GM18951 (cell line): ENCODE results near the gene FUT9.

Experiments
- POLR2A ChIP-seq: IDR thresholded peaks from 4 replicates; pipeline ENCODE4 v1.6.1; 2011; ENCODE audit warnings: mild to moderate bottlenecking; ENCODE audit not compliant: insufficient read length, insufficient read depth; ENCODE audit errors: extremely low read depth
- in situ Hi-C: fragments of 300-500 bp; cut with MboI; formaldehyde crosslinking; loops from one replicate; pipeline ENCODE4 v1.12.0; 2022; ENCODE audit warnings: low sequenced_read_pairs, mixed read lengths, inconsistent platforms; ENCODE audit not compliant: unreplicated experiment

Gene FUT9

DNA sequence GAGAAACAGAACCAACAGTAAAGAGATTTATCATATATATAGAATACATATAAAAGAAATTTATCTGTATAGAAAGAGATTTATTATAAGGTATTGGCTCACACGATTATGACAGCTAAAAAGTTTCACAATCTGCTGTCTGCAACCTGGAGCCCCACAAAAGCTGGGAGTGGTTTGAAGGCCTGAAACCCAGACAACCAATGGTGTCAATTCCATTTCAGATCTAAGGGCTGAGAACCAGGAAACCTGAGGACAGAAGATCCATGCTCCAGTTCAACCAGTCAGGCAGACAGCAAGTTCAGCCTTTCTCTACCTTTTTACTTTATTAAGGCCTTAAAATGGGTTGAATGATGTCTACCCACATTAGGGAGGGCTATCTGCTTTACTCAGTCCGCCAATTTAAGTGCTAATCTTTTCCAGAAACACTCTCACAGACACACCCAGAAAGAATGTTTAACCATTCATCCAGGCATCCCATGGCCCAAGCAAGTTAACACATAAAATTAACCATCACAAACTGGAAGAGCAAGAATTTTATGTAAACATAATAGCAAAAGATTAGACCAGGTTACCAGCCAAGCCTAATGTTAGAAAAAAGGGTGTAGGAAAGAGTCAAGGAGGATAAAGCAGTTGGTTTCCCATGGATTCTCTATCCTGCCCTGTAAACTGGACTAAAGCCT lies 170.9 kb downstream of the FUT9 start:
- no peak for TF ChIP-seq POLR2A
- in situ Hi-C loops: no loop called here

DNA sequence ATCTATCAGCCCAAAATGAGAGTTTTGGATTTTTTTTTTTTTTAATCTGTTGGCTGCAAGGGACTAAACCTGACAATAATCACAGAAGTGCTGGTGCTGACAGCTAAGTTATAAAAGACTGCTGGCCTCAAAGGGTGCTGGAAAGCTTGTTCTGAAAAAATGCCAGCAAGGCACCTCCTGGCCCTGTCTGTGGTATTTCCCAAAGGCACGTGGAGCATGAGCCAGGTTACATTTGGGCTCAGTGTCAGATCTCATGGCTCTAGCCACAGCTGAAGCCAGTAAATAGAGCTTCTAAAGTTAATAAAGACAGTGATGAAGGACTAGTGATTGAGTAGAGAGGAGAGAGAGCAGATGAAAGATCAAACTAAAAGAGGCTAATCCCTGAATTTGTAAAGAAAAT lies 178.9 kb downstream of the FUT9 start:
- in situ Hi-C loops: no loop called here
- TF ChIP-seq POLR2A: no peak

DNA sequence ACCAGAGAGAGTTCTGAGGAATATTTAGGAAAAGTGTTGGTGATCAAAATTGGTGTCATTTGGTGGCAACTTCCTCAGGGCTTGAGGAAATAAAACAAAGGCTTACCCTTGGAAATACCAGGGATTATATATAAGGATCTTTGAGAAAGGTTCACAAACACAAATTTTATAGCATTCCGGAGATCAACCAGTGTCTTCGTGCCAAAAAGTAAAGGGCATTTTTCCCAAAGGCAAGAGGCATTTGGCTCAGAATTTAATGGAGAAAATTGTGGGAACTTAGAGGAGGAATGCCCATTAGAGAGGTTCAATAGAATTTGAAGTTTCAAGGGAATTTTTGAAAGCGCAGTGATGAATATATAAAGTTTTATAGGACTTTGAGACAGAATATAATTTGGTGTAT lies 179.5 kb downstream of the FUT9 start:
- in situ Hi-C loops: no loop called here
- no peak for TF ChIP-seq POLR2A

DNA sequence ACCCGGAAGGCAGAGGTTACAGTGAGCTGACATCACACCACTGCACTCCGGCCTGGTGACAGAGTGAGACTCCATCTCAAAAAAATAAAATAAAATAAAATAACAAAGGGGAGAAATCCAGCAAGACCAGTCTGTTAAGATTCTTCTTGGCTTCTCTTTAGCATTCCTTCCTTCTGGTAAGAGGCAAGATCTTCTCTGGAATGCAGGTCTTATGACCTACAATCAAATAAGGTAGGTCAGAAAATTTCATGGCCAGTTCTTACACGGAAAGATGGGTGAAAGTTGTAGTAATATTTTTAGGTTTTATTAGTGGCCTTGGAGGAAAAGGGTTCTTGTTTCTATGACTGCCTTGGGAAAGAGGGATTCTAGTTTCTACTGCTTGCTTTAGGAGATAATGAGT lies 180.9 kb downstream of the FUT9 start:
- no peak for TF ChIP-seq POLR2A
- in situ Hi-C loops: no loop called here

DNA sequence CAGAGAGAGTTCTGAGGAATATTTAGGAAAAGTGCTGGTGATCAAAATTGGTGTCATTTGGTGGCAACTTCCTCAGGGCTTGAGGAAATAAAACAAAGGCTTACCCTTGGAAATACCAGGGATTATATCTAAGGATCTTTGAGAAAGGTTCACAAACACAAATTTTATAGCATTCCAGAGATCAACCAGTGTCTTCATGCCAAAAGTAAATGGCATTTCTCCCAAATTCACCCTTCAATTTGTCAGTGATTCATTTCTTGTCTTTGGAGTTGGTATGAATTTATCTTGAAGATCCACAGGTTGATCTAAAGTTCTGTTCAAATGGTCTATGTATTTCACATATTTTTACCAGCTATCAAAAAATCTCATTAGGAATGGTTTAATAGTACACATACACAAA lies 181.5 kb downstream of the FUT9 start:
- in situ Hi-C loops: no loop called here
- no peak for TF ChIP-seq POLR2A

DNA sequence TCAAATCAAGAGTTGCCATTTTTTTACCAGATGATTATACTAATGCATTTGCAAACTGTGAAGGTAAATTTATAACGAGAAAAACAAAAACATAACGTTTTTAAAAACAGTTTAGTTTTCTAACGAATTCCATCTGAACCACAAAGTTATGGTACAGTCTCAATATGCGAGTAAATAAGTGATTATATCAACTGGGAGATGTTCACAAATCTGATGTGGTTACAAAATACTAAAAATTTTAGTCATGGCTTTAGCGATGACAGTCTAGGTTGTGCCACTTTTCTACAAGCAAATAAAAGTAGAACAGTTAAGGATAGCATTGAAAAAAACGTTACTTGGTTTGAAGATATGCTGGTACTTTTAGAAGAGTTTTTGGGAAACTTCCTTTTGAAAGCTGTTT lies 186.8 kb downstream of the FUT9 start:
- in situ Hi-C loops: no loop called here
- no peak for TF ChIP-seq POLR2A

DNA sequence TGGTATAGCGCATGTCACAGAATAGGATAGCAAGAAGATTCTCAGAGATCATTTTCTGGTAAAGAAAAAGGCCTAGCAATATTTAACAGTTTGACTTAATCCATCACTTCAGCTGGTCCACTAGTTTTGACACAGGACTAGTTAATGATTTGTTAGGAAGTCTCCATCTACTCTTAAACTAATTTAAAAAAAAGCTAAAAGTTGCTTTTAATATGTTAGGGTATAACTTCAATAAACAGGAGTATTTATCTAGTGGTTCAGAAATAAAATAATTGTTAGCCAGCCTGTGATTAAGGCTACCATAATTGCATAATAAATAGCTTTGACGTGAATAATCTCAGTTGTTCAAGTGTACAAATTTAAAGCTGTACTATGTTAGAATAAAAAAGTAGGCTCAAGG lies 195.6 kb downstream of the FUT9 start:
- TF ChIP-seq POLR2A: no peak
- in situ Hi-C loops: no loop called here

DNA sequence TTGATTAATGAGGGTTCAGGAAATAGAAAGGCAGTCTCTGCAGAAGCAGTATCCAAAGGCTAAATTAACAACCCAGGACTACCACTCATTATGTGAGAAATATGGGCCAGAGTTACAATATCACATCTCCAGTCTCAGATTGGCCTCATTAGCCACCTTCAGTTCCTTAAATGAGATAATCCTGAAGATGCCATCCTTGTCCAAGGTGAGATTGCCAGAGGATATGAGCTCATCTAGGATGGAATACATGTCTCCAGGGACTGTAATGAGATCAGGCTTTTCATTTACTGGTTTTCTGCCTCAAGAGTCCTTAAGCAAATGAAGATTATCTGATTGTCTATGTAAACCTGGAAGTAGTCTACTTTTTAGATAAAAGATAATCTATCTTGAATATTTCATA lies 196.3 kb downstream of the FUT9 start:
- TF ChIP-seq POLR2A: no peak
- in situ Hi-C loops: no loop called here

DNA sequence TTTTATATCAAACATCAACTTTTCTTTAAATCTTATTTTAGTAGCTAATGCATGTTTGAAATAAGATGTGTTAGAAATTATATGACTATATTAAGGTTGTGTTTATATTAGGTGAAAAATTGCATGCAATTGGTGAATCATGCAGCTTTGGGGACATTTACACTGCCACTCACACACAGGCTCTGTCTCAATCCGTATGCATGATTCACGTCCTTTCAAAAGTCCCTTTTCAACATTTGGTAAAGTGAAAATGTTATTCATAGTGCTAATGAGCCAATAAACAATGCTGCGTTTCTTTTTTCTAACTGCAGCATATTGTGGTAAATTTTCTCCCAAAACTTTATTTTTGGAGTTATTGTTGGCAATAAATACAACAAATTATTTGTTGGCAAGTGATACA lies 198.0 kb downstream of the FUT9 start:
- no peak for TF ChIP-seq POLR2A
- in situ Hi-C loops: no loop called here

DNA sequence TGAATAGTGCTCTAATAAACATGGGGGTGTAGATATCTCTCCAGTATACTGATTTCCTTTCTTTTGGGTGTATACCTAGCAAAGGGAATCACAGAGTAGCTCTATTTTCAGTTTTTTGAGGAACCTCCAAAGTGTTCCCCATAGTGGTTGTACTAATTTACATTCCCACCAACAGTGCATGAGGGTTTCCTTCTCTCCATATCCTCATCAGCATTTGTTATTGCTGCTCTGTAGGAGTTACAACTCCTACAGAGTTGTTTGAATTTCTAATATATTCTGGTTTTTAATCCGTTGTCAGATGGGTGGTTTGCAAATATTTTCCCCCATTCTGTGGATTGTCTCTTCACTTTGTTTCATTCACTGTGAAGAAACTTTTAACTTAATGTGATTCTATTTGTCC lies 207.9 kb downstream of the FUT9 start:
- in situ Hi-C loops: no loop called here
- no peak for TF ChIP-seq POLR2A

DNA sequence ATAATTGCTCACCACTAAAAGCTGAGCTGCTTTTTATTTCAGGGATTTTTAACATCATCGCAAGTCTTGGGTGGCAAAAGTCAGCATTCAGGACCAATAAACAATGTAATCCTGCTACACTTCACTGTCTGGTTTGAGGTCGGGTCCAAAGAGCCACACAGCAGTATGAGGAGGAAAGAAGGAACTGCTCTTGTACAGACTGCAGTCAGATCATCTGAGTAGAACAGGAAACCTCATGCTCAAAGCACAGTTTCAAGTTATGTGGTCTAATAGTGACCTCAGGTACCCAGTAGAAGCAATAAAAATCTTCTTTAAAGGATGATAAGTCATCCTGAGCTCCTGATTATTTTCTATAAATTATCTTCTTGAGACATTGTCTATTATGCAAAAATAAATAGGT lies 211.4 kb downstream of the FUT9 start:
- no peak for TF ChIP-seq POLR2A

DNA sequence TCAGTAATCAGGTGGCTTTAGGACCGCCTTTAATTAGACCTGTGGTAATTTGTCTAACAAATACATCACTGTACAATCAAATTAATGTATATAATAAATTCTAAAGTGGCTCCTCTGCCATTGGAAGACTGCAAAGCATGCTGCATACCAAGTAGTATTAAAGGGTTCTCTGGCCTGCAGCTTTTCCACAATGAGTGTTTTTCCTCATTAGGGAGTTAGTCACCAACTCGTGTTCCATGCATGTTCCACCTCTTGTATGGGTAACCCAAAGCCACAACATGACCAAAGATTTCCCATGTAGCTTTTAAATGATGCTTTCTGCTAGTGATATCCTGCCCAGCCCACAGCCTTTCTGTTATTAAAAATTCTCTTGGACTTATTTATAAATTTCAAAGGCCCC lies 218.7 kb downstream of the FUT9 start:
- in situ Hi-C loops: no loop called here
- no peak for TF ChIP-seq POLR2A

More for the DNA sequence above, 211.4 kb downstream of the FUT9 start:
- in situ Hi-C loops: no loop called here

DNA sequence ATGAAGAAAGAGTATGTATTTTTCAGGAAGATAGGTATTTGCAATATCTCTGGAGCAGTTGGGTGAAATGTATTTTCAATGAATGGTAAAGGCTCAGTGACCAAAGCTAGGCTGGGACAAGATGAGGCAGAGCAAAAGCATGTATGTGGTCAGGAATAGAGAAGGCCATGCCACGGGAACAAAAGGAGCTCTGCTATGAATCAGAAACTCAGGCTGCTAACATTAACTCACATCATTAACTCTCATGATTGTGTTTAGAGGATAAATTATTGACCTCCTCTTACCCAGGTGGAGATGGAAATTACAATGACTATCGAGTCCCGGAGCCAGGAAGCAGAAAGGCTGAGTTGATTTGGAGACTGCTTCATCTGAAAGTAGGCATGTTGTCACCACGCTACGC lies 220.2 kb downstream of the FUT9 start:
- in situ Hi-C loops: no loop called here
- no peak for TF ChIP-seq POLR2A

DNA sequence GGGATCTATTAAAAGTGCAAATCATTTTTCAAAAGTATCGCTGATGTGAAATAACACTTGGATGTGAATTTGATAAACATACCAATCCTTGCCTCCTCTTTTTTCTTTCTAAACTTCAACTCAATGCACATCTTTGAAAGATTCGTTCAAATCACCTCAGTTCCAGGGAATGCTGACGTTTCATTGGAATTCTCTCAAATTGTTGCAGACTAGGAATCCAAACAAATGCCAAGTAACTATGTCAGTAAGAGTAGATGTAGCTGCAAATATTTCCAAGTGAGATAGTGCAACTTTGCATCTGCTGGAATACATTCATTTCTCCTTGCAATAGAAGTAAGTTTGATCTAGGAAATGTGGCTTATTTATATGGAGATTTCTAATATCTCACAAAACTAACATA lies 220.7 kb downstream of the FUT9 start:
- in situ Hi-C loops: no loop called here
- TF ChIP-seq POLR2A: no peak
